Liver (tissue), 9 donors: ENCODE results near the gene MAPK8. TPM values are rescaled to one million over a fixed set of nuclear protein-coding genes. Genes with fewer than 3 reads are reported as not detected.

Source experiments
- DNase-seq: peaks from one replicate; pipeline ENCODE4 v3.0.0-alpha.2; 2017; ENCODE audit warnings: low spot score
- H3K27ac ChIP-seq, 2 donors: one replicate each; pipeline ENCODE4 v1.7.0; 2013; ENCODE audit warnings: inconsistent platforms in 2 of 2, low read length in 2 of 2, control low read depth in 1 of 2, low read depth in 1 of 2, mild to moderate bottlenecking in 1 of 2
- H3K27me3 ChIP-seq, 4 donors: one replicate each; pipeline versions ENCODE4 v1.6.1 to v1.7.0; 2013; ENCODE audit warnings: low read length in 3 of 4, inconsistent platforms in 1 of 4, mild to moderate bottlenecking in 1 of 4, moderate library complexity in 1 of 4; ENCODE audit not compliant: control insufficient read depth in 4 of 4, insufficient read depth in 4 of 4
- H3K36me3 ChIP-seq, 4 donors: one replicate each; pipeline versions ENCODE4 v1.6.1 to v1.7.0; 2013; ENCODE audit warnings: low read length in 3 of 4, mild to moderate bottlenecking in 3 of 4, low read depth in 1 of 4, moderate library complexity in 1 of 4; ENCODE audit not compliant: control insufficient read depth in 4 of 4, insufficient read depth in 3 of 4
- H3K4me1 ChIP-seq, 4 donors: one replicate each; pipeline versions ENCODE4 v1.6.1 to v1.7.0; 2013; ENCODE audit warnings: low read length in 3 of 4, mild to moderate bottlenecking in 3 of 4, moderate library complexity in 1 of 4; ENCODE audit not compliant: control insufficient read depth in 4 of 4, insufficient read depth in 4 of 4
- H3K4me3 ChIP-seq, 3 donors: one replicate each; pipeline versions ENCODE4 v1.6.1 to v1.7.0; 2013; ENCODE audit warnings: low read length in 3 of 3, control low read depth in 1 of 3, low read depth in 1 of 3, mild to moderate bottlenecking in 1 of 3
- H3K9ac ChIP-seq, 2 donors: one replicate each; pipeline ENCODE4 v1.7.0; 2013; ENCODE audit warnings: low read length in 2 of 2, mild to moderate bottlenecking in 2 of 2, moderate library complexity in 2 of 2, control low read depth in 1 of 2, low read depth in 1 of 2
- H3K9me3 ChIP-seq, 4 donors: one replicate each; pipeline versions ENCODE4 v1.6.1 to v1.7.0; 2013; ENCODE audit warnings: low read length in 3 of 4; ENCODE audit not compliant: control insufficient read depth in 4 of 4
- EGR1 ChIP-seq, 2 donors: IDR thresholded peaks; 2 replicates each; pipeline ENCODE4 v1.6.1; 2016 to 2018; ENCODE audit warnings: antibody characterized with exemption in 2 of 2, low read depth in 2 of 2
- FOXA1 ChIP-seq: IDR thresholded peaks from 2 replicates; pipeline ENCODE4 v1.6.1; 2016; ENCODE audit warnings: antibody characterized with exemption
- FOXA2 ChIP-seq: IDR thresholded peaks from 2 replicates; pipeline ENCODE4 v1.6.1; 2016; ENCODE audit warnings: antibody characterized with exemption
- HNF4A ChIP-seq, 2 donors: conservative IDR thresholded peaks; 2 replicates each; pipeline ENCODE4 v1.6.1; 2016; ENCODE audit warnings: antibody characterized with exemption in 2 of 2, mild to moderate bottlenecking in 2 of 2
- HNF4G ChIP-seq: IDR thresholded peaks from 2 replicates; pipeline ENCODE4 v1.6.1; 2016; ENCODE audit warnings: antibody characterized with exemption
- JUND ChIP-seq, 2 donors: IDR thresholded peaks; 2 replicates each; pipeline ENCODE4 v1.6.1; 2016; ENCODE audit warnings: antibody characterized with exemption in 2 of 2
- NR2F2 ChIP-seq: IDR thresholded peaks from 2 replicates; pipeline ENCODE4 v1.6.1; 2016; ENCODE audit warnings: antibody characterized with exemption
- RAD21 ChIP-seq, 2 donors: IDR thresholded peaks; 2 replicates each; pipeline ENCODE4 v1.6.1; 2016; ENCODE audit warnings: antibody characterized with exemption in 2 of 2, mild to moderate bottlenecking in 2 of 2
- RXRA ChIP-seq, 2 donors: IDR thresholded peaks; 2 replicates each; pipeline ENCODE4 v1.6.1; 2017 to 2018; ENCODE audit warnings: antibody characterized with exemption in 2 of 2, mild to moderate bottlenecking in 1 of 2
- SP1 ChIP-seq: IDR thresholded peaks from 2 replicates; pipeline ENCODE4 v1.6.1; 2018; ENCODE audit warnings: antibody characterized with exemption, mild to moderate bottlenecking
- TAF1 ChIP-seq: conservative IDR thresholded peaks from 2 replicates; pipeline ENCODE4 v1.6.1; 2016; ENCODE audit warnings: antibody characterized with exemption, mild to moderate bottlenecking
- YY1 ChIP-seq: IDR thresholded peaks from 2 replicates; pipeline ENCODE4 v1.6.1; 2016; ENCODE audit warnings: antibody characterized with exemption, mild to moderate bottlenecking
- WGBS: extraction: QIAGEN DNeasy Blood & Tissue Kit; methylation state at CpG from one replicate; pipeline ENCODE4 v1.1.7; 2013; 5-methylcytosine and 5-hydroxymethylcytosine counted together
- polyA plus RNA-seq, 2 donors: library from polyadenylated mRNA; stranded (reverse) in 1 of 2; unstranded in 1 of 2; fragments of 200-250 nt in 1 of 2; fragments of >200 nt in 1 of 2; fragmentation: Nextera tagmentation in 1 of 2; extraction: Ambion mirVana in 1 of 2; gene quantifications; one replicate each; pipeline versions ENCODE4 v1.2.1 to v1.2.3, GENCODE V29; 2013 to 2015
- total RNA-seq, 2 donors: library from RNA; depleted of rRNA; stranded (reverse); fragments of >200 nt; gene quantifications; one replicate each; pipeline ENCODE4 v1.2.3, GENCODE V29; 2014
- TF ChIP-seq, protein P1 (sequence below): IDR thresholded peaks from 2 replicates; pipeline ENCODE4 v1.6.1; 2016; ENCODE audit warnings: antibody characterized with exemption
- TF ChIP-seq, protein P2 (sequence below): IDR thresholded peaks from 2 replicates; pipeline ENCODE4 v1.6.1; 2016; ENCODE audit warnings: antibody characterized with exemption, mild to moderate bottlenecking
- TF ChIP-seq, protein P3 (sequence below): IDR thresholded peaks from 2 replicates; pipeline ENCODE4 v1.6.1; 2016; ENCODE audit warnings: antibody characterized with exemption
- TF ChIP-seq, protein P4 (sequence below): IDR thresholded peaks from 2 replicates; pipeline ENCODE4 v1.6.1; 2016; ENCODE audit warnings: antibody characterized with exemption
- TF ChIP-seq, protein P5 (sequence below): fragments of 150-350 bp; IDR thresholded peaks from 2 replicates; pipeline ENCODE4 v1.5.1; 2017; ENCODE audit warnings: improper control_type of control experiment, low read depth, low read length; ENCODE audit not compliant: missing input control
- donor health status: healthy.
- donor health status: healthy.
- donor health status: healthy.
- donor health status: healthy.
- donor health status: healthy.

Gene MAPK8
- total and polyA plus RNA-seq, 4 donors, result 14.9 to 51.6 (median 24.8) TPM

DNA sequence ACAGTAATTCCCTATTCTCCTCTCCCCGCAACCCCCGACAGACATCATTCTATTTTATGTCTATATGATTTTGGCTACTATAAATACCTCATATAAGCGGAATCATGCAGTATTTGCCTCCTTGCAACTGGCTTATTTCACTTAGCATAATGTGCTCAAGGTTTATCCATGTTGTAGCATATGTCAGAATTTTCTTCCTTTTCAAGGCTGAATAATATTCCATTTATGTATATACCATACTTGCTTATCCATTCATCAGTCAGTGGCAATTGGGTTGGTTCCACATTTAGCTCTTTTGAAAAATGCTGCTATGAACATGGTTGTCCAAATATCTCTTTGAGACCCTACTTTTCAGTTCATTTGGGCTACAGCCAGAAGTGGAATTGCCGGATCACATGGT, 106.5 kb downstream of the MAPK8 start:
- peaks cover 0 to 6% (median 1%) of the 10 kb centered on the region in 4 donors for H3K9me3 ChIP-seq
- H3K4me1 ChIP-seq, result peaks cover 0 to 2% (median 0%) of the 10 kb centered on the region in 4 donors
- H3K27me3 ChIP-seq, result no peaks in the 10 kb centered on the region
- TF ChIP-seq, protein P1, sequence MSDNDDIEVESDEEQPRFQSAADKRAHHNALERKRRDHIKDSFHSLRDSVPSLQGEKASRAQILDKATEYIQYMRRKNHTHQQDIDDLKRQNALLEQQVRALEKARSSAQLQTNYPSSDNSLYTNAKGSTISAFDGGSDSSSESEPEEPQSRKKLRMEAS, result no peak
- TF ChIP-seq TAF1, result no peak
- no peak overlapping the region for H3K9ac ChIP-seq
- H3K36me3 ChIP-seq, result peaks cover 0 to 19% (median 14%) of the 10 kb centered on the region in 4 donors
- WGBS, result 98% methylated on average over 4 of the region's 4 CpGs
- no peak for DNase-seq
- no peak overlapping the region for H3K27ac ChIP-seq
- no peak overlapping the region for H3K4me3 ChIP-seq

DNA sequence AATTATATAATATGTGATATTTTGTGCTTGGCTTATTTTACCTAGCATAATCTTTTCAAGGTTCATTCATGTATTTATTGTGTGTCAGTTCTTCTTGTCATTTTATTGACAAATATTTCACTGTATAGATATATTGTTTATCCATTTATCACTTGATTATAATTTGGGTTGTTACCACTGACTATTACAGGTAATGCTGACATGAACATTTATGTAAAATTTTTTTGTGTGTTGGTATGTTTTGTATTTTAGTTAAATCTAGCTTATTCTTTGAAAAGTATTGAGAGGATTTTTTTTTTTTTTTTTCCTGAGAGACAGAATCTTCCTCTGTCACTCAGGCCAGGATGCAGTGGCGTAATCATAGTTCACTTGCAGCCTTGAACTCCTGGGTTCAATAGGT, 107.7 kb downstream of the MAPK8 start:
- 93% methylated on average over 1 of the region's 1 CpG for WGBS

More for the DNA sequence above, 107.7 kb downstream of the MAPK8 start:
- TF ChIP-seq, protein P1, result no peak
- no peak for TF ChIP-seq FOXA1
- no peak for TF ChIP-seq RXRA (IDR thresholded peaks at IDR 0.05)
- TF ChIP-seq, protein P2, sequence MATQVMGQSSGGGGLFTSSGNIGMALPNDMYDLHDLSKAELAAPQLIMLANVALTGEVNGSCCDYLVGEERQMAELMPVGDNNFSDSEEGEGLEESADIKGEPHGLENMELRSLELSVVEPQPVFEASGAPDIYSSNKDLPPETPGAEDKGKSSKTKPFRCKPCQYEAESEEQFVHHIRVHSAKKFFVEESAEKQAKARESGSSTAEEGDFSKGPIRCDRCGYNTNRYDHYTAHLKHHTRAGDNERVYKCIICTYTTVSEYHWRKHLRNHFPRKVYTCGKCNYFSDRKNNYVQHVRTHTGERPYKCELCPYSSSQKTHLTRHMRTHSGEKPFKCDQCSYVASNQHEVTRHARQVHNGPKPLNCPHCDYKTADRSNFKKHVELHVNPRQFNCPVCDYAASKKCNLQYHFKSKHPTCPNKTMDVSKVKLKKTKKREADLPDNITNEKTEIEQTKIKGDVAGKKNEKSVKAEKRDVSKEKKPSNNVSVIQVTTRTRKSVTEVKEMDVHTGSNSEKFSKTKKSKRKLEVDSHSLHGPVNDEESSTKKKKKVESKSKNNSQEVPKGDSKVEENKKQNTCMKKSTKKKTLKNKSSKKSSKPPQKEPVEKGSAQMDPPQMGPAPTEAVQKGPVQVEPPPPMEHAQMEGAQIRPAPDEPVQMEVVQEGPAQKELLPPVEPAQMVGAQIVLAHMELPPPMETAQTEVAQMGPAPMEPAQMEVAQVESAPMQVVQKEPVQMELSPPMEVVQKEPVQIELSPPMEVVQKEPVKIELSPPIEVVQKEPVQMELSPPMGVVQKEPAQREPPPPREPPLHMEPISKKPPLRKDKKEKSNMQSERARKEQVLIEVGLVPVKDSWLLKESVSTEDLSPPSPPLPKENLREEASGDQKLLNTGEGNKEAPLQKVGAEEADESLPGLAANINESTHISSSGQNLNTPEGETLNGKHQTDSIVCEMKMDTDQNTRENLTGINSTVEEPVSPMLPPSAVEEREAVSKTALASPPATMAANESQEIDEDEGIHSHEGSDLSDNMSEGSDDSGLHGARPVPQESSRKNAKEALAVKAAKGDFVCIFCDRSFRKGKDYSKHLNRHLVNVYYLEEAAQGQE, result no peak
- TF ChIP-seq, protein P3, sequence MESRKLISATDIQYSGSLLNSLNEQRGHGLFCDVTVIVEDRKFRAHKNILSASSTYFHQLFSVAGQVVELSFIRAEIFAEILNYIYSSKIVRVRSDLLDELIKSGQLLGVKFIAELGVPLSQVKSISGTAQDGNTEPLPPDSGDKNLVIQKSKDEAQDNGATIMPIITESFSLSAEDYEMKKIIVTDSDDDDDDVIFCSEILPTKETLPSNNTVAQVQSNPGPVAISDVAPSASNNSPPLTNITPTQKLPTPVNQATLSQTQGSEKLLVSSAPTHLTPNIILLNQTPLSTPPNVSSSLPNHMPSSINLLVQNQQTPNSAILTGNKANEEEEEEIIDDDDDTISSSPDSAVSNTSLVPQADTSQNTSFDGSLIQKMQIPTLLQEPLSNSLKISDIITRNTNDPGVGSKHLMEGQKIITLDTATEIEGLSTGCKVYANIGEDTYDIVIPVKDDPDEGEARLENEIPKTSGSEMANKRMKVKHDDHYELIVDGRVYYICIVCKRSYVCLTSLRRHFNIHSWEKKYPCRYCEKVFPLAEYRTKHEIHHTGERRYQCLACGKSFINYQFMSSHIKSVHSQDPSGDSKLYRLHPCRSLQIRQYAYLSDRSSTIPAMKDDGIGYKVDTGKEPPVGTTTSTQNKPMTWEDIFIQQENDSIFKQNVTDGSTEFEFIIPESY, result no peak
- no peak for TF ChIP-seq YY1
- no peak for TF ChIP-seq FOXA2
- TF ChIP-seq, protein P4, sequence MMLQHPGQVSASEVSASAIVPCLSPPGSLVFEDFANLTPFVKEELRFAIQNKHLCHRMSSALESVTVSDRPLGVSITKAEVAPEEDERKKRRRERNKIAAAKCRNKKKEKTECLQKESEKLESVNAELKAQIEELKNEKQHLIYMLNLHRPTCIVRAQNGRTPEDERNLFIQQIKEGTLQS, result no peak
- no peak for TF ChIP-seq JUND (IDR thresholded peaks at IDR 0.05)
- TF ChIP-seq RAD21 (IDR thresholded peaks at IDR 0.05), result no peak
- no peak for TF ChIP-seq EGR1 (IDR thresholded peaks at IDR 0.05; ENCODE audit: low read depth in 2 of 2)
- TF ChIP-seq NR2F2, result no peak
- TF ChIP-seq, protein P5, sequence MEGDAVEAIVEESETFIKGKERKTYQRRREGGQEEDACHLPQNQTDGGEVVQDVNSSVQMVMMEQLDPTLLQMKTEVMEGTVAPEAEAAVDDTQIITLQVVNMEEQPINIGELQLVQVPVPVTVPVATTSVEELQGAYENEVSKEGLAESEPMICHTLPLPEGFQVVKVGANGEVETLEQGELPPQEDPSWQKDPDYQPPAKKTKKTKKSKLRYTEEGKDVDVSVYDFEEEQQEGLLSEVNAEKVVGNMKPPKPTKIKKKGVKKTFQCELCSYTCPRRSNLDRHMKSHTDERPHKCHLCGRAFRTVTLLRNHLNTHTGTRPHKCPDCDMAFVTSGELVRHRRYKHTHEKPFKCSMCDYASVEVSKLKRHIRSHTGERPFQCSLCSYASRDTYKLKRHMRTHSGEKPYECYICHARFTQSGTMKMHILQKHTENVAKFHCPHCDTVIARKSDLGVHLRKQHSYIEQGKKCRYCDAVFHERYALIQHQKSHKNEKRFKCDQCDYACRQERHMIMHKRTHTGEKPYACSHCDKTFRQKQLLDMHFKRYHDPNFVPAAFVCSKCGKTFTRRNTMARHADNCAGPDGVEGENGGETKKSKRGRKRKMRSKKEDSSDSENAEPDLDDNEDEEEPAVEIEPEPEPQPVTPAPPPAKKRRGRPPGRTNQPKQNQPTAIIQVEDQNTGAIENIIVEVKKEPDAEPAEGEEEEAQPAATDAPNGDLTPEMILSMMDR, result no peak
- TF ChIP-seq HNF4A (conservative IDR thresholded peaks at IDR 0.05), result no peak
- no peak for TF ChIP-seq SP1
- no peak for TF ChIP-seq TAF1
- TF ChIP-seq HNF4G, result no peak
- H3K9me3 ChIP-seq, result peaks cover 0 to 6% (median 1%) of the 10 kb centered on the region in 4 donors
- peaks cover 0 to 2% (median 0%) of the 10 kb centered on the region in 4 donors for H3K4me1 ChIP-seq
- H3K4me3 ChIP-seq, result no peak overlapping the region
- no peak for DNase-seq
- peaks cover 0 to 17% (median 14%) of the 10 kb centered on the region in 4 donors for H3K36me3 ChIP-seq
- H3K27ac ChIP-seq, result no peak overlapping the region
- H3K27me3 ChIP-seq, result no peaks in the 10 kb centered on the region
- H3K9ac ChIP-seq, result no peak overlapping the region
